Measurements from ENCODE around the gene VEGFB. TPM values are rescaled to one million over a fixed set of nuclear protein-coding genes. Genes with fewer than 3 reads are reported as not detected.

Gene VEGFB, protein sequence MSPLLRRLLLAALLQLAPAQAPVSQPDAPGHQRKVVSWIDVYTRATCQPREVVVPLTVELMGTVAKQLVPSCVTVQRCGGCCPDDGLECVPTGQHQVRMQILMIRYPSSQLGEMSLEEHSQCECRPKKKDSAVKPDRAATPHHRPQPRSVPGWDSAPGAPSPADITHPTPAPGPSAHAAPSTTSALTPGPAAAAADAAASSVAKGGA
- total RNA-seq = 100 to 1,000 TPM in 2 of 4 donors, 10 to 100 TPM in 2; 92.3 to 144 (median 108) TPM

DNA sequence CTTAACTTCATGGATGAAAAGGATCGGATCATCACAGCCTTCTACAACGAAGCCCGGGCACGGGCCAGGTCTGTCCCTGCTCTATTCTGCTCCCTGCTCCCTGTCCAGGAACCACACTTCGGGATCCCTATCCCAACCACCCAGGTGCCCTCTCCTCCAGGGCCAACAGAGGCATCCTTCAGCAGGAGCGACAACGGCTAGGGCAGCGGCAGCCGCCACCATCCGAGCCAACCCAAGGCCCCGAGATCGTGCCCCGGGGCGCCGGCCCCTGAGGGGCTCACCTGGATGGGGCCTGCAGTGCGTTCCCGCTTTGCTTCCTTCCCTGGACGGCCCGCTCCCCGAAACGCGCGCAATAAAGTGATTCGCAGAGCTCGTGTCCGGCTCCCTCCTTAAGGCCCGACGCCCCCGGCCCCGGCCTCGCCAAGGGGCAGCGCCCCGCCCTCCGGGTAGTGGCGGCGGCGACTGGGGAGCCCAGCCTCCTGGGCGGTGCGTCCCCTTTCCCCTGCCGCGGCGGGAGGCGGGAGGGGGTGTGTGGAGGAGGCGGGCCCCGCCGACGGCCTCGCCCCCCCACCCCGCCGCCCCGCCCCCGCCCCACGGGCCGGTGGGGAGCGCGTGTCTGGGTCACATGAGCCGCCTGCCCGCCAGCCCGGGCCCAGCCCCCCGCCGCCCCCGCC is at the start of gene VEGFB:
Gene VEGFB, plus strand, starts transcription at position 672 of the 674 bp plus-strand sequence. CDS start 250 bp downstream, outside the sequence.
- Histone ChIP-seq H3K36me3 (peaks cover 17 to 32% (median 20%) of the 10 kb centered on the region in 4 donors), H3K27ac (replicated peaks in 1 of 4) (peak within 1 kb of the TSS; percentile 89 to 96 (median 93)), H3K4me1 (peaks cover 32 to 68% (median 62%) of the 10 kb centered on the region in 4 donors), H3K27me3 (no peaks in the 10 kb centered on the region), H3K4me3 (peak within 1 kb of the TSS; percentile 75 to 96 (median 89)), H3K9me3 (no peaks in the 10 kb centered on the region)
- intact Hi-C loops (cut with DNase I) = no loop called here
- 7% methylated on average over 7 of the region's 62 CpGs for WGBS
- TF ChIP-seq POLR2AphosphoS5 (IDR thresholded peaks at IDR 0.05) (peak; percentile 61 to 79), POLR2A (IDR thresholded peaks at IDR 0.05; ENCODE audit: low read depth) (no peak)
- DNase-seq (ENCODE audit: extremely low spot score) = peak; percentile 93

DNA sequence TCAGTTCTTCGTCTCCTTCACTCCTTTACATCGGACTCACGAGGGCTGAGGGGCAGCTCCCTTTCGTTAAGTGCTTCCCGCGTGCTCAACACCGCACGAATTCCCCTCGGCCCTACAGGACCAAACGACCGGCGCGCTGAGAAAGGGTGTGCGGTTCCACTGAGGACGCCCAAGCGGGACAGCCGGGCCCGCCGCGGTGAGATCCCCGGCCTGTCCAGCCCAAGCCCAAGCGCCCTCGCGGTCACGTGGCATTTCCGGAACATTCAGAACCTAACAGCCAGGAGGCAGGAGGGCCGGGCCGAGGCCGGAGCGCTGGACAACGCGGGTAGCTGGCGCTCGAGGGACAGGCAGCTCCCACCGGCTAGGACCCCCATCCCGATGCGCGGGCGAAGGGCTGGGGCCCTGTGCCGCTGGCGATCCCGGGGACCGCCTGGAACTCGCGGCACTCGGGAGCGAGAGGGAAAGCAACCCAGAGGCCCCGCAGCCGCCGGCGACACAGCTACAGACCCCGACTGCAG is 49.1 kb upstream of the VEGFB start:
- intact Hi-C loops (cut with DNase I) = loop anchor here (5.0 kb wide), 1 partner anchor 42 kb away; the partner anchor contains the start of genes NUDT22 and TRPT1
- TF ChIP-seq, protein P1, sequence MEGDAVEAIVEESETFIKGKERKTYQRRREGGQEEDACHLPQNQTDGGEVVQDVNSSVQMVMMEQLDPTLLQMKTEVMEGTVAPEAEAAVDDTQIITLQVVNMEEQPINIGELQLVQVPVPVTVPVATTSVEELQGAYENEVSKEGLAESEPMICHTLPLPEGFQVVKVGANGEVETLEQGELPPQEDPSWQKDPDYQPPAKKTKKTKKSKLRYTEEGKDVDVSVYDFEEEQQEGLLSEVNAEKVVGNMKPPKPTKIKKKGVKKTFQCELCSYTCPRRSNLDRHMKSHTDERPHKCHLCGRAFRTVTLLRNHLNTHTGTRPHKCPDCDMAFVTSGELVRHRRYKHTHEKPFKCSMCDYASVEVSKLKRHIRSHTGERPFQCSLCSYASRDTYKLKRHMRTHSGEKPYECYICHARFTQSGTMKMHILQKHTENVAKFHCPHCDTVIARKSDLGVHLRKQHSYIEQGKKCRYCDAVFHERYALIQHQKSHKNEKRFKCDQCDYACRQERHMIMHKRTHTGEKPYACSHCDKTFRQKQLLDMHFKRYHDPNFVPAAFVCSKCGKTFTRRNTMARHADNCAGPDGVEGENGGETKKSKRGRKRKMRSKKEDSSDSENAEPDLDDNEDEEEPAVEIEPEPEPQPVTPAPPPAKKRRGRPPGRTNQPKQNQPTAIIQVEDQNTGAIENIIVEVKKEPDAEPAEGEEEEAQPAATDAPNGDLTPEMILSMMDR (IDR thresholded peaks at IDR 0.05) = peak; percentile 26 to 55 (median 48)
- TF ChIP-seq POLR2A (IDR thresholded peaks at IDR 0.05; ENCODE audit: low read depth) (peak; percentile 95), EP300 (IDR thresholded peaks at IDR 0.05) (no peak), POLR2AphosphoS5 (IDR thresholded peaks at IDR 0.05) (peak; percentile 90 to 98)
- 1% methylated on average over 22 of the region's 52 CpGs for WGBS

DNA sequence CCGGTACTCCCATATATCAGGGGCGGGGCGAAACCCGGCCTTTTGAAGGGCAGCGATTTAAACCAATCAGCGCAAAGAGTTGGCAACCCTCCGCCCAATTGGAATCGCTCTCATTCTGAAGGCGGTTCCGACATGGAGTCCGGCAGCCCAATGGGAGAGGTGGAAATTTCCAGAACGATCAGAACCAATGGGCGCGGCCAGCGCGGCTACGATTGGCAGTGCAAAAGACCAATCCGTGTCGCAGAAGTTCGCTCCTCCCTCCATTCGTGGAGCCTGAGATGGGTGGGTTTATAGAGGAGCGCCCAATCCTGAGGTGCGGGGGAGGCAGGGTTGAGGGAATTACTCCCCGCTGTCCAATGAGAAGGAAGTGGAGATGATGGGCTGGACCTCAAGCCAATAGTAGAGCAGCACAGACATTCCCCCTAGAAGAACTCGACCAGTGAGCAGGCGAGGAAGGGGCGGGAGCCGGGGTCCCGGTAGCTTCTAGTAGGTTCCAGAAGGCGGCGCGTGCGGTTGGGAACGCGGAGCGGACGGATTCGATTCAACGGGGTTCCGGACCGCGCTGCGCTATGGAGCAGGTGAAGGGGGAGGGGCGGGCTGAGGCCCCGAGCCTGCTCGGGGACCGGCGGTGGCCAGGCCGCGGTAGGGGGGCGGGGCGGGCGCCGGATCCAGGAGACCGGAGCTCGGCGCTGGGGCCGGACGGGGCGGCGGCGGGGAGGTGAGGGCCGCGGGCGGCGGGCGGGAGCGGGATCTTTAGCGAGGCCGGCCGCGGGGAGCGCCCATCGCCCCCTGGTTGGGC is 48.5 kb upstream of the VEGFB start, which contains the start of gene STIP1:
Gene STIP1, plus strand, starts transcription at position 479 of the 799 bp plus-strand sequence. Its CDS starts 91 bp downstream, at position 570.
- peaks cover 0 to 19% (median 7%) of the 10 kb centered on the region in 4 donors for H3K36me3 ChIP-seq
- H3K27me3 ChIP-seq = peaks cover 0 to 4% (median 0%) of the 10 kb centered on the region in 4 donors
- WGBS = under 1% methylated on average over 32 of the region's 74 CpGs
- intact Hi-C loops (cut with DNase I) = loop anchor here (5.0 kb wide), 1 partner anchor 41 kb away; the partner anchor contains the start of genes NUDT22 and TRPT1
- no peaks in the 10 kb centered on the region for H3K9me3 ChIP-seq
- DNase-seq (ENCODE audit: extremely low spot score) = peak; percentile 100
- H3K4me1 ChIP-seq = peaks cover 40 to 47% (median 44%) of the 10 kb centered on the region in 4 donors
- H3K4me3 ChIP-seq = peak within 1 kb of the TSS in 2 of 4 donors; percentile 72 to 80
- no peak for TF ChIP-seq POLR2A (IDR thresholded peaks at IDR 0.05; ENCODE audit: low read depth)
- TF ChIP-seq, protein P1 (IDR thresholded peaks at IDR 0.05) = peak; percentile 1 to 57 (median 40)
- no peak for TF ChIP-seq EP300 (IDR thresholded peaks at IDR 0.05)
- TF ChIP-seq POLR2AphosphoS5 (IDR thresholded peaks at IDR 0.05) = peak; percentile 2 to 96
- peak within 1 kb of the TSS in 3 of 4 donors; percentile 88 to 96 (median 96) for H3K27ac ChIP-seq (replicated peaks in 1 of 4)

More for the DNA sequence above, 49.1 kb upstream of the VEGFB start:
- H3K4me3 ChIP-seq = peak overlapping the region in 2 of 4 donors; percentile 72 to 80
- H3K9me3 ChIP-seq = no peaks in the 10 kb centered on the region
- H3K4me1 ChIP-seq = peaks cover 45 to 52% (median 48%) of the 10 kb centered on the region in 4 donors
- DNase-seq (ENCODE audit: extremely low spot score) = peak; percentile 98
- peak overlapping the region in 3 of 4 donors; percentile 88 to 96 (median 96) for H3K27ac ChIP-seq (replicated peaks in 1 of 4)
- H3K27me3 ChIP-seq = peaks cover 0 to 4% (median 0%) of the 10 kb centered on the region in 4 donors
- H3K36me3 ChIP-seq = peaks cover 0 to 13% (median 6%) of the 10 kb centered on the region in 4 donors

DNA sequence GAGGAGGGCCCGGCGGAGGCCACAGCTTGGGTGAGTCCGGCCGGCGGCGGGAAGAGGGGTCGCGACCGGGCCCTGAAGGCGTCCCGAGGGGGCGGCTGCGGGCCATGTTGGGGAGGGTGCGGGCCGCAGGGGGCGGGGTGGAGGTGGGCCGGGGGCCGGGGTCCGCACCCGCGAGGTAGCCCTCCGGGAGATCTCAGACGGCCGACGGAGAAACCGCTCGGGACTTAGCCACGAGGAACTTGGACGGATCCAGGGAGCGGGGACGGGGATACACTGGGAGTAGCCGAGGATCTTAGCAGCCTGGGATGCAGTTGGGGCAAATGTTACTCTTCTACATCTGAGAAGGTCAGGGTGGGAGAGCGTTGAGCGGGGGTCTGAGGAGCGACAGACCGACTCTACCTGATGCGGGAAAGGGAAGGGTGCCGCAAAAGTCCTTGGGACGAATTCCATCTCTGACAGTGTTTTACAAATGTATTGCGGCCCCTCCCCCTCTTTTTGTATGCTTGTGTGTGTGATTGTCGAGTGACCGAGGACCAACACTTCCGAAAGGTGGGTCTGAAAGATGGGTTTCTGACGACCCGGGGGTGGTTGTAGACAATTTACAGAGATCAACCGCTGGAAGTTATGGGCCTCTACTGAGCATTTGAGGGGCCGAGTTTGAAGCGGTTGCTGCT is 47.8 kb upstream of the VEGFB start:
- no peak for TF ChIP-seq POLR2A (IDR thresholded peaks at IDR 0.05; ENCODE audit: low read depth)
- WGBS = 1% methylated on average over 20 of the region's 48 CpGs
- no peak for DNase-seq (ENCODE audit: extremely low spot score)
- H3K4me1 ChIP-seq = peaks cover 33 to 47% (median 37%) of the 10 kb centered on the region in 4 donors
- peaks cover 0 to 4% (median 0%) of the 10 kb centered on the region in 4 donors for H3K27me3 ChIP-seq
- H3K9me3 ChIP-seq = no peaks in the 10 kb centered on the region
- H3K36me3 ChIP-seq = peaks cover 0 to 24% (median 7%) of the 10 kb centered on the region in 4 donors
- H3K27ac ChIP-seq (replicated peaks in 1 of 4) = no peak overlapping the region
- intact Hi-C loops (cut with DNase I) = loop anchor here (5.0 kb wide), 1 partner anchor 41 kb away; the partner anchor contains the start of genes NUDT22 and TRPT1
- no peak overlapping the region for H3K4me3 ChIP-seq
